Pancreas (tissue), 10 donors: ENCODE results near the gene CRYL1. TPM values are rescaled to one million over a fixed set of nuclear protein-coding genes. Genes with fewer than 3 reads are reported as not detected.

ENCODE experiments used
- ATAC-seq, 4 donors: fragments of 200-7000 bp; cut with Tn5 transposase; one replicate each; pipeline versions ENCODE4 v1.8.0 to v1.9.1; 2020; ENCODE audit warnings: mild to moderate bottlenecking in 4 of 4, moderate library complexity in 4 of 4
- DNase-seq, 6 donors: peaks; one replicate each; pipeline ENCODE4 v3.0.0-alpha.2; 2020
- FAIRE-seq: peaks from 2 replicates; lab custom pipeline; 2012; peaks lifted over from hg19 to GRCh38; lab: Jason Lieb, UNC
- H3K27ac ChIP-seq, 4 donors: fragments of 200-600 bp; sonication (generic); 1 replicate in 3 of 4; 2 replicates in 1 of 4; pipeline versions ENCODE4 v1.5.0 to v1.8.0; 2020
- H3K27me3 ChIP-seq, 4 donors: fragments of 200-600 bp; one replicate each; pipeline ENCODE4 v1.8.0; 2021
- H3K36me3 ChIP-seq, 3 donors: fragments of 200-600 bp; sonication (generic) in 1 of 3; one replicate each; pipeline versions ENCODE4 v1.5.0 to v1.8.0; 2020 to 2021
- H3K4me1 ChIP-seq, 3 donors: fragments of 200-600 bp; one replicate each; pipeline ENCODE4 v1.8.0; 2021
- H3K4me3 ChIP-seq, 4 donors: fragments of 200-600 bp; sonication (generic) in 2 of 4; one replicate each; pipeline versions ENCODE4 v1.5.0 to v1.8.0; 2020 to 2021
- H3K9me3 ChIP-seq, 4 donors: fragments of 200-600 bp; one replicate each; pipeline ENCODE4 v1.8.0; 2021
- whole genome bisulfite sequencing, 2 donors: extraction: QIAGEN DNeasy Blood & Tissue Kit; methylation state at CpG; one replicate each; pipeline ENCODE4 v1.1.7; 2013; 5-methylcytosine and 5-hydroxymethylcytosine counted together
- intact Hi-C, 3 donors: fragments of 100-400 bp; cut with DNase I; formaldehyde crosslinking; loops; one replicate each; pipeline versions ENCODE4 v1.11.1 to v1.14.2; 2022
- polyA plus RNA-seq, 2 donors: library from polyadenylated mRNA; stranded (reverse); fragments of 200-250 nt; gene quantifications; one replicate each; pipeline ENCODE4 v1.2.3, GENCODE V29; 2013
- total RNA-seq, 6 donors: library from RNA; stranded (reverse); fragmentation: NEBNext Ultra II Directional in 4 of 6; extraction: Animal tissue kit (Norgen Biotek cat#: 25700) in 4 of 6; gene quantifications; one replicate each; pipeline versions ENCODE4 v1.2.1 to v1.2.4, GENCODE V29; 2021 to 2023
- TF ChIP-seq, protein P1 (sequence below), 4 donors: fragments of 200-600 bp; sonication (generic) in 3 of 4; IDR thresholded peaks; one replicate each; pipeline versions ENCODE4 v1.5.0 to v1.8.0; 2021; ENCODE audit warnings: antibody characterized with exemption in 4 of 4
- donor health status: healthy with polysubstance abuse.
- donor health status: DM: no; HTN: no; CAD: no; lungs with moderate emphysema.
- donor health status: DM: no; HTN: no; CAD: no.
- donor health status: control.
- donor health status: control.
- donor health status: Bipolar disorder and iron deficiency.
- donor health status: DM: yes; HTN: yes; CAD: no.
- donor health status: DM: no; HTN: no; CAD: no.
- donor health status: DM: no; HTN: no; CAD: no.
- donor health status: DM: yes; HTN: yes; CAD: no.

CRYL1 gene
- total and polyA plus RNA-seq, 8 donors: 12.8 to 31.7 (median 19.3) TPM

DNA sequence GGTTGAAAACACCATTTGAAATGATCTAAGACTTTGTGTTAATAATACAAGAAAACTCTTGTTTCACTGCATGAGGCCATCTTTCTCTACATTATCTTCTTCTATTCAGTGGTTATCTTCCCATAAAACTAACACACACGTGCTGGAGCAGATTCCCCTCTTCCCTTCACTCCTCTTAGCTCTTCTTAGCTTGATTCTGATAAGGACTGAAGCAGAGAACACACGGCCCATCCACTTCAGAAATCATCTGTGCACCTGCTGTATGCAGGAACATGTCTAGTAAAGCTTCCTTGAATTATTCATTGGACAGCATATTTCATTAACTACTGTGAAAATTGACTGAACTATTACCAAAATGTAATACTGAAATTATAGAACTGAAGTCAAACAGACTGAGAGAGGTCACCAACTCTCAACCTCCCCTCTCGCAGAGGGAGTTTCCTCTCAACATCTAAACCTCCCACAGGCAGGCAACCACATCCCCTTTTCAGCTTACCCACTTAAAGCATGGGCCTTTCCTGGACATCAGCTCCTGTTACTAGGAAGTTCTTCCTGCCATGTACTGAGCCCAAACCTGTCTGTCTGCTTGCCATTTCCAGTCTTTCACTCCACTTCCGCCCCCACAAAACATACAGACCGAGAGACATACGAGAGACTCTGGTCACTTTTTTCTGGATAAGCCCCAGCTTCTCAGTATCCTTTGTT, 113.9 kb downstream of the CRYL1 start:
- 59 to 71% methylated on average over 6 of the region's 6 CpGs for WGBS, 2 donors
- Histone ChIP-seq H3K27me3 (no peaks in the 10 kb centered on the region), H3K36me3 (no peaks in the 10 kb centered on the region), H3K4me3 (no peak overlapping the region), H3K9me3 (no peaks in the 10 kb centered on the region), H3K27ac (no peak overlapping the region), H3K4me1 (no peaks in the 10 kb centered on the region)
- TF ChIP-seq, protein P1, sequence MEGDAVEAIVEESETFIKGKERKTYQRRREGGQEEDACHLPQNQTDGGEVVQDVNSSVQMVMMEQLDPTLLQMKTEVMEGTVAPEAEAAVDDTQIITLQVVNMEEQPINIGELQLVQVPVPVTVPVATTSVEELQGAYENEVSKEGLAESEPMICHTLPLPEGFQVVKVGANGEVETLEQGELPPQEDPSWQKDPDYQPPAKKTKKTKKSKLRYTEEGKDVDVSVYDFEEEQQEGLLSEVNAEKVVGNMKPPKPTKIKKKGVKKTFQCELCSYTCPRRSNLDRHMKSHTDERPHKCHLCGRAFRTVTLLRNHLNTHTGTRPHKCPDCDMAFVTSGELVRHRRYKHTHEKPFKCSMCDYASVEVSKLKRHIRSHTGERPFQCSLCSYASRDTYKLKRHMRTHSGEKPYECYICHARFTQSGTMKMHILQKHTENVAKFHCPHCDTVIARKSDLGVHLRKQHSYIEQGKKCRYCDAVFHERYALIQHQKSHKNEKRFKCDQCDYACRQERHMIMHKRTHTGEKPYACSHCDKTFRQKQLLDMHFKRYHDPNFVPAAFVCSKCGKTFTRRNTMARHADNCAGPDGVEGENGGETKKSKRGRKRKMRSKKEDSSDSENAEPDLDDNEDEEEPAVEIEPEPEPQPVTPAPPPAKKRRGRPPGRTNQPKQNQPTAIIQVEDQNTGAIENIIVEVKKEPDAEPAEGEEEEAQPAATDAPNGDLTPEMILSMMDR (IDR thresholded peaks at IDR 0.05): no peak
- no peak for DNase-seq
- ATAC-seq: no peak
- intact Hi-C loops: no loop called here
- FAIRE-seq: no peak

DNA sequence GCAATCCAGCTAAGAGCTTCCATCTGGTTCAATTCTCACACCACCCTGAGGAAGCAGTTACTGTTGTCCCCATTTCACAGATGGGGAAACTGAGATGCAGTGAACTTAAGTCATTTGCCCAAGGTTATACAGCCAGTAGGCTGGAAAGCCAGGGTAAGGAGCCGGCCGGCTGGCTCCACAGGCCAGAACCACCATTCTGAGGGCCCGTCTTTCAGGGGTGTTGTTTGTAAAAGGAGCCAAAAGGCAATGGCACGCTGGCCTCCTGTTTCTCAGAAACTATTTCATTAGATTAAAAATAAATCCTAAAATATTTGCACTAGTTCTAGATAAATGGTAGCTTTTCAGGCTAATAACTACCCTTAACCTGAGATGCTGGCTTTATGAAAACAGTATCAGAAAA, 114.9 kb downstream of the CRYL1 start:
- Histone ChIP-seq H3K4me3 (no peak overlapping the region), H3K27ac (no peak overlapping the region), H3K27me3 (no peaks in the 10 kb centered on the region), H3K36me3 (no peaks in the 10 kb centered on the region), H3K4me1 (no peaks in the 10 kb centered on the region), H3K9me3 (no peaks in the 10 kb centered on the region)
- no peak for ATAC-seq
- TF ChIP-seq, protein P1 (IDR thresholded peaks at IDR 0.05): no peak
- FAIRE-seq: no peak
- intact Hi-C loops: no loop called here
- WGBS, 2 donors: 70 to 85% methylated on average over 4 of the region's 4 CpGs
- no peak for DNase-seq

DNA sequence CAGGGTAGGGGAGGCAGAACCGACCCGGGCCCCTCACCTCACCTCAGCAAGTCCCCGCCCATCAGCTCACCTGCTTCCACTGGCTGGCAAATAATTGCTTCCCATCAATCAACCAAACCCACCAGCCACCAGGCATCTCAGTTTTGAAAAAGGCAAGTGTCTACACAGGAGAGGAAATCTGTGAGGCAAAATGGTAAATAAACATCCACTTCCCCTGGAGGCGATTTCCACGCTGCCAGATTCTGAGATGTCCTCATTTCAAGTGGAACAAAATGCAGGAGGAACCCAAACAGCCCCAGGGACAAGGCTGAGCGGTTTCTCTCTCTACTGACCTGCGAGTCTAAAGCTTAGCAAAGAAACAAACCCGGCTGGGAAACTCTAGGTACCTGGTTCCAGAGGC, 117.5 kb downstream of the CRYL1 start:
- FAIRE-seq: no peak
- no peaks in the 10 kb centered on the region for H3K4me1 ChIP-seq
- H3K27me3 ChIP-seq: no peaks in the 10 kb centered on the region
- H3K9me3 ChIP-seq: no peaks in the 10 kb centered on the region
- ATAC-seq: no peak
- intact Hi-C loops: no loop called here
- TF ChIP-seq, protein P1 (IDR thresholded peaks at IDR 0.05): no peak
- H3K4me3 ChIP-seq: no peak overlapping the region
- H3K36me3 ChIP-seq: no peaks in the 10 kb centered on the region
- no peak for DNase-seq
- no peak overlapping the region for H3K27ac ChIP-seq
- 66 to 77% methylated on average over 8 of the region's 8 CpGs for WGBS, 2 donors

DNA sequence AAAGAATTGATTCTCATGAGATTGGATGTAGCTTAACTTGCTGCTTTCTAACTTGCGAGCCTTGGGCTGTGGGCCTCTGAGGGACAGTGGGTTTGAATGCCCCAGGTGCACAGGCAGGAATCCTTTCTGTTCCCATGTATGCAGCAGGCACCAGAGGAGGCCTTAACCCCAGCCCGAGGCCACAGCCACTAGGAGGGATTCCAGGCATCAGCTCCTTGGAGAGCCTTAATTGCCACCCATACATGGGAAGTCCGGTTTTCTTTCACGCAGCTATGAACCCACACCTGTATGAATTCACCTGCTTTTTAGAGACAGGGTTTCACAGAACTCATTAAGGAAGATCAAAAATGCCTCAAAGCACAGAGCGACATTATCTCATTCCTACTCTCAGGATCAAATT, 117.9 kb downstream of the CRYL1 start:
- no peak for FAIRE-seq
- no peaks in the 10 kb centered on the region for H3K4me1 ChIP-seq
- H3K27me3 ChIP-seq: no peaks in the 10 kb centered on the region
- H3K36me3 ChIP-seq: no peaks in the 10 kb centered on the region
- no peak for DNase-seq
- no peak overlapping the region for H3K4me3 ChIP-seq
- no peaks in the 10 kb centered on the region for H3K9me3 ChIP-seq
- intact Hi-C loops: no loop called here
- no peak for ATAC-seq
- WGBS, 2 donors: 92 to 93% methylated on average over 5 of the region's 5 CpGs
- no peak overlapping the region for H3K27ac ChIP-seq
- TF ChIP-seq, protein P1 (IDR thresholded peaks at IDR 0.05): no peak

DNA sequence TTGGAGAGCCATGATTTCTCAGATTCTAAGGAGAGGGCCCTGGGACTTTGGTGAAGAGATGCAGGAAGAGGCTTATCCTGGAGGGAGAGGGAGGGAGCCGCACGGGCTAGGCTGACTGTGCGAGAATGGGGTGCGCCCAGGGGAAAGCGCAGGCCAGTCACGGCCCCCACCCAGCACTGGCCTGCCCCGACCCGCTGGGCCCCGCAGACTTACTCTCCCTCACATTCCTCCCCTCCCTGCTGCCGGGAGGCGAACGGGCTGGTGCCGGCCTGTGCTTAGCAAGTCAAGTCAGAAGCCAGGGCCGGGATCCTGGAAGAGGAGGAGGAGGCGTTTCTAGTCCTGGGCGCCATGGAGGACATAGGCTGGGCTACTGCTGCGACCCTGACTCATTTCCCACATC, 120.0 kb downstream of the CRYL1 start:
- intact Hi-C loops: no loop called here
- TF ChIP-seq, protein P1 (IDR thresholded peaks at IDR 0.05): no peak
- Histone ChIP-seq H3K4me1 (no peaks in the 10 kb centered on the region), H3K27me3 (no peaks in the 10 kb centered on the region), H3K36me3 (no peaks in the 10 kb centered on the region), H3K9me3 (no peaks in the 10 kb centered on the region), H3K4me3 (no peak overlapping the region), H3K27ac (no peak overlapping the region)
- DNase-seq: no peak
- ATAC-seq: no peak
- WGBS, 2 donors: 90% methylated on average over 17 of the region's 17 CpGs
- no peak for FAIRE-seq
